ENCODE measurements around the gene TTC16. TPM values are rescaled to one million over a fixed set of nuclear protein-coding genes. Genes with fewer than 3 reads are reported as not detected.

TTC16 gene
- total and polyA plus RNA-seq, 4 donors: 0.02 to 0.08 TPM; not detected in 2

DNA sequence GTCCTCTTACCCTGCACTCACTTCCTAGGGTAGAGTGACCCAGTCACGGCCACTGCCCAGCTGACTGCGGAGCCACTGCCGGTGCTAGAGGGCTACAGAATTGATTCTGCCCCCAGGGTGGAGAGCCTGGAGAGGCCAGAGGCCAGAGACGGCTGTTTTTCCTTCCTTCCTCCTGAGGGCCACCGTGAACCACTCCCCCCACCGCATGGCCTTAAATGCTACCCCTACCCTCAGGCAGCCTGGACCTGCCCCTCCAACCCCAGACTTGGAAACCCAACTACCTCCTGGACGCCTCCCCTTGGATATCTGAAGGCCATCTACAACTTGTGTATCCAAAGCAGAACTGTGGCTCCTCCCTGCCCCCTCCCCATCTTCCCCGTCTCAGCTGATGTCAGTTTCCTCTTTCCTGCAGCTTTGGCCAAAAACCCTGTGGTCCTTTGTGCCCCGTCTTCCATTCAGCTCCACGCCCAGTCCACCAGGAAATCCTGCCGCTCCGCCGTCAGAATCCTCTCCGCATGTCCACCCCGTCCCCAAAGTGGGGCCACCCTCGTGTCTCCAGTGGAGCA lies 46.3 kb downstream of the TTC16 start:
- TF ChIP-seq JUND (IDR thresholded peaks at IDR 0.05) (no peak), NR2F2 (IDR thresholded peaks at IDR 0.05) (peak; percentile 90), RXRA (IDR thresholded peaks at IDR 0.05) (peak in 1 of 2 donors; percentile 27), FOXA2 (IDR thresholded peaks at IDR 0.05) (no peak), SP1 (IDR thresholded peaks at IDR 0.05) (peak; percentile 10), FOXA1 (IDR thresholded peaks at IDR 0.05) (no peak), HNF4A (conservative IDR thresholded peaks at IDR 0.05) (no peak), TAF1 (conservative IDR thresholded peaks at IDR 0.05) (no peak), RAD21 (IDR thresholded peaks at IDR 0.05) (peak in 1 of 2 donors; percentile 19), EGR1 (IDR thresholded peaks at IDR 0.05; ENCODE audit: low read depth in 2 of 2) (no peak), HNF4G (IDR thresholded peaks at IDR 0.05) (no peak), GABPA (IDR thresholded peaks at IDR 0.05 in 1 of 2, conservative IDR thresholded peaks at IDR 0.05 in 1 of 2) (no peak), YY1 (IDR thresholded peaks at IDR 0.05) (no peak)
- TF ChIP-seq, protein P1, sequence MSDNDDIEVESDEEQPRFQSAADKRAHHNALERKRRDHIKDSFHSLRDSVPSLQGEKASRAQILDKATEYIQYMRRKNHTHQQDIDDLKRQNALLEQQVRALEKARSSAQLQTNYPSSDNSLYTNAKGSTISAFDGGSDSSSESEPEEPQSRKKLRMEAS (IDR thresholded peaks at IDR 0.05): peak; percentile 47
- TF ChIP-seq, protein P2, sequence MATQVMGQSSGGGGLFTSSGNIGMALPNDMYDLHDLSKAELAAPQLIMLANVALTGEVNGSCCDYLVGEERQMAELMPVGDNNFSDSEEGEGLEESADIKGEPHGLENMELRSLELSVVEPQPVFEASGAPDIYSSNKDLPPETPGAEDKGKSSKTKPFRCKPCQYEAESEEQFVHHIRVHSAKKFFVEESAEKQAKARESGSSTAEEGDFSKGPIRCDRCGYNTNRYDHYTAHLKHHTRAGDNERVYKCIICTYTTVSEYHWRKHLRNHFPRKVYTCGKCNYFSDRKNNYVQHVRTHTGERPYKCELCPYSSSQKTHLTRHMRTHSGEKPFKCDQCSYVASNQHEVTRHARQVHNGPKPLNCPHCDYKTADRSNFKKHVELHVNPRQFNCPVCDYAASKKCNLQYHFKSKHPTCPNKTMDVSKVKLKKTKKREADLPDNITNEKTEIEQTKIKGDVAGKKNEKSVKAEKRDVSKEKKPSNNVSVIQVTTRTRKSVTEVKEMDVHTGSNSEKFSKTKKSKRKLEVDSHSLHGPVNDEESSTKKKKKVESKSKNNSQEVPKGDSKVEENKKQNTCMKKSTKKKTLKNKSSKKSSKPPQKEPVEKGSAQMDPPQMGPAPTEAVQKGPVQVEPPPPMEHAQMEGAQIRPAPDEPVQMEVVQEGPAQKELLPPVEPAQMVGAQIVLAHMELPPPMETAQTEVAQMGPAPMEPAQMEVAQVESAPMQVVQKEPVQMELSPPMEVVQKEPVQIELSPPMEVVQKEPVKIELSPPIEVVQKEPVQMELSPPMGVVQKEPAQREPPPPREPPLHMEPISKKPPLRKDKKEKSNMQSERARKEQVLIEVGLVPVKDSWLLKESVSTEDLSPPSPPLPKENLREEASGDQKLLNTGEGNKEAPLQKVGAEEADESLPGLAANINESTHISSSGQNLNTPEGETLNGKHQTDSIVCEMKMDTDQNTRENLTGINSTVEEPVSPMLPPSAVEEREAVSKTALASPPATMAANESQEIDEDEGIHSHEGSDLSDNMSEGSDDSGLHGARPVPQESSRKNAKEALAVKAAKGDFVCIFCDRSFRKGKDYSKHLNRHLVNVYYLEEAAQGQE (IDR thresholded peaks at IDR 0.05): no peak
- TF ChIP-seq, protein P3, sequence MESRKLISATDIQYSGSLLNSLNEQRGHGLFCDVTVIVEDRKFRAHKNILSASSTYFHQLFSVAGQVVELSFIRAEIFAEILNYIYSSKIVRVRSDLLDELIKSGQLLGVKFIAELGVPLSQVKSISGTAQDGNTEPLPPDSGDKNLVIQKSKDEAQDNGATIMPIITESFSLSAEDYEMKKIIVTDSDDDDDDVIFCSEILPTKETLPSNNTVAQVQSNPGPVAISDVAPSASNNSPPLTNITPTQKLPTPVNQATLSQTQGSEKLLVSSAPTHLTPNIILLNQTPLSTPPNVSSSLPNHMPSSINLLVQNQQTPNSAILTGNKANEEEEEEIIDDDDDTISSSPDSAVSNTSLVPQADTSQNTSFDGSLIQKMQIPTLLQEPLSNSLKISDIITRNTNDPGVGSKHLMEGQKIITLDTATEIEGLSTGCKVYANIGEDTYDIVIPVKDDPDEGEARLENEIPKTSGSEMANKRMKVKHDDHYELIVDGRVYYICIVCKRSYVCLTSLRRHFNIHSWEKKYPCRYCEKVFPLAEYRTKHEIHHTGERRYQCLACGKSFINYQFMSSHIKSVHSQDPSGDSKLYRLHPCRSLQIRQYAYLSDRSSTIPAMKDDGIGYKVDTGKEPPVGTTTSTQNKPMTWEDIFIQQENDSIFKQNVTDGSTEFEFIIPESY (IDR thresholded peaks at IDR 0.05): no peak
- TF ChIP-seq, protein P4, sequence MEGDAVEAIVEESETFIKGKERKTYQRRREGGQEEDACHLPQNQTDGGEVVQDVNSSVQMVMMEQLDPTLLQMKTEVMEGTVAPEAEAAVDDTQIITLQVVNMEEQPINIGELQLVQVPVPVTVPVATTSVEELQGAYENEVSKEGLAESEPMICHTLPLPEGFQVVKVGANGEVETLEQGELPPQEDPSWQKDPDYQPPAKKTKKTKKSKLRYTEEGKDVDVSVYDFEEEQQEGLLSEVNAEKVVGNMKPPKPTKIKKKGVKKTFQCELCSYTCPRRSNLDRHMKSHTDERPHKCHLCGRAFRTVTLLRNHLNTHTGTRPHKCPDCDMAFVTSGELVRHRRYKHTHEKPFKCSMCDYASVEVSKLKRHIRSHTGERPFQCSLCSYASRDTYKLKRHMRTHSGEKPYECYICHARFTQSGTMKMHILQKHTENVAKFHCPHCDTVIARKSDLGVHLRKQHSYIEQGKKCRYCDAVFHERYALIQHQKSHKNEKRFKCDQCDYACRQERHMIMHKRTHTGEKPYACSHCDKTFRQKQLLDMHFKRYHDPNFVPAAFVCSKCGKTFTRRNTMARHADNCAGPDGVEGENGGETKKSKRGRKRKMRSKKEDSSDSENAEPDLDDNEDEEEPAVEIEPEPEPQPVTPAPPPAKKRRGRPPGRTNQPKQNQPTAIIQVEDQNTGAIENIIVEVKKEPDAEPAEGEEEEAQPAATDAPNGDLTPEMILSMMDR (IDR thresholded peaks at IDR 0.05; ENCODE audit: low read depth, low read length, missing input control): no peak
- TF ChIP-seq, protein P5, sequence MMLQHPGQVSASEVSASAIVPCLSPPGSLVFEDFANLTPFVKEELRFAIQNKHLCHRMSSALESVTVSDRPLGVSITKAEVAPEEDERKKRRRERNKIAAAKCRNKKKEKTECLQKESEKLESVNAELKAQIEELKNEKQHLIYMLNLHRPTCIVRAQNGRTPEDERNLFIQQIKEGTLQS (IDR thresholded peaks at IDR 0.05): no peak
- Histone ChIP-seq H3K4me1 (ENCODE audit: control insufficient read depth in 4 of 4, insufficient read depth in 4 of 4, low read length in 3 of 4) (peaks cover 0 to 6% (median 2%) of the 10 kb centered on the region in 4 donors), H3K4me3 (ENCODE audit: low read depth in 1 of 3, low read length in 3 of 3) (no peak overlapping the region), H3K9ac (ENCODE audit: low read depth in 1 of 2, low read length in 2 of 2) (no peak overlapping the region), H3K27me3 (ENCODE audit: control insufficient read depth in 4 of 4, insufficient read depth in 4 of 4, low read length in 3 of 4) (no peaks in the 10 kb centered on the region), H3K36me3 (ENCODE audit: control insufficient read depth in 4 of 4, insufficient read depth in 3 of 4, low read depth in 1 of 4, low read length in 3 of 4) (no peaks in the 10 kb centered on the region), H3K9me3 (ENCODE audit: control insufficient read depth in 4 of 4, low read length in 3 of 4) (no peaks in the 10 kb centered on the region), H3K27ac (ENCODE audit: low read depth in 1 of 2, low read length in 2 of 2) (peak overlapping the region; percentile 3 to 30)
- no peak for DNase-seq (ENCODE audit: low spot score)
- 43% methylated on average over 16 of the region's 16 CpGs for WGBS
